AG04450 (cell line): Measurements from ENCODE around the gene AQP7. TPM values are rescaled to one million over a fixed set of nuclear protein-coding genes. Genes with fewer than 3 reads are reported as not detected.

Experiments
- CTCF ChIA-PET: fragments of 300-600, 350-600 bp; formaldehyde crosslinking; extraction: SDS; loops from one replicate; lab custom pipeline; 2022; ENCODE audit warnings: antibody characterized with exemption, inconsistent platforms; lab: Charles Lee
- POLR2A ChIA-PET: fragments of 350-600 bp; formaldehyde crosslinking; extraction: SDS; loops from one replicate; lab custom pipeline; 2021; ENCODE audit warnings: antibody characterized with exemption, inconsistent platforms; lab: Yijun Ruan, JAX
- DNase-seq: peaks from one replicate; pipeline ENCODE4 v3.0.0-alpha.2; 2011; ENCODE audit warnings: low read depth, low spot score
- H3K27ac ChIP-seq: one replicate; pipeline ENCODE4 v1.5.1; 2012; ENCODE audit warnings: low read depth, low read length, control low read depth
- H3K27me3 ChIP-seq: one replicate; pipeline ENCODE4 v1.6.0; 2012; ENCODE audit warnings: low read length; ENCODE audit not compliant: control insufficient read depth, insufficient read depth
- H3K4me3 ChIP-seq: 2 replicates; pipeline ENCODE4 v1.5.1; 2011; ENCODE audit warnings: mild to moderate bottlenecking, low read depth, low read length, control low read depth
- H3K9me3 ChIP-seq: 2 replicates; pipeline ENCODE4 v1.5.1; 2012; ENCODE audit warnings: low read length; ENCODE audit not compliant: control insufficient read depth, insufficient read depth
- polyA plus RNA-seq: library from polyadenylated mRNA; depleted of rRNA; stranded (reverse); fragments of >200 nt; gene quantifications from 2 replicates; pipeline ENCODE4 v1.2.3, GENCODE V29; 2011
- TF ChIP-seq, protein P1 (sequence below): IDR thresholded peaks from 2 replicates; pipeline ENCODE4 v1.5.1; 2011; ENCODE audit warnings: low read depth, low read length, control low read depth, inconsistent platforms

AQP7 gene
- polyA plus RNA-seq, 1 experiment: 0.11 TPM

DNA sequence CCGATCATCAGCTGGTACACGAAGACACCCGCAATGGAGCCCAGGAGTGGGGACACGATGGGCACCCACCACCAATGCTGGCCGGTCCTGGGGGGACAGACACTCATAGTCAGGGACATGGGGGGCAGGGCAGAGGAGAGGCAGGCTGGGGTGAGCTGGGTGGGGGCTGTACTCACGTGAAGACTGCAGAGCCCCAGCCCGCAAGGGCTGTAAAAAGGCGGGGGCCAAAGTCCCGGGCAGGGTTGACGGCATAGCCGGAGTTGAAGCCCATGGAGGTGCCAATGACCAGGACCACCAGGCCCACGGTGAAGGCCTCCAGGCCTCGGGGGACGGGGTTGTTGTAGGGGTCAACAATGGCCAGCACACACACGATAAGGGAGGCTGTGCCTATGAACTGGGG is 39.8 kb upstream of the AQP7 start:
- H3K27ac ChIP-seq: no peak overlapping the region
- CTCF ChIA-PET: interaction anchor here (1.4 to 4.4 kb wide), 2 partner anchors 10 to 24 kb away, joined by 4 to 48 read pairs; no protein-coding TSS in a partner anchor
- no peak overlapping the region for H3K4me3 ChIP-seq
- TF ChIP-seq, protein P1, sequence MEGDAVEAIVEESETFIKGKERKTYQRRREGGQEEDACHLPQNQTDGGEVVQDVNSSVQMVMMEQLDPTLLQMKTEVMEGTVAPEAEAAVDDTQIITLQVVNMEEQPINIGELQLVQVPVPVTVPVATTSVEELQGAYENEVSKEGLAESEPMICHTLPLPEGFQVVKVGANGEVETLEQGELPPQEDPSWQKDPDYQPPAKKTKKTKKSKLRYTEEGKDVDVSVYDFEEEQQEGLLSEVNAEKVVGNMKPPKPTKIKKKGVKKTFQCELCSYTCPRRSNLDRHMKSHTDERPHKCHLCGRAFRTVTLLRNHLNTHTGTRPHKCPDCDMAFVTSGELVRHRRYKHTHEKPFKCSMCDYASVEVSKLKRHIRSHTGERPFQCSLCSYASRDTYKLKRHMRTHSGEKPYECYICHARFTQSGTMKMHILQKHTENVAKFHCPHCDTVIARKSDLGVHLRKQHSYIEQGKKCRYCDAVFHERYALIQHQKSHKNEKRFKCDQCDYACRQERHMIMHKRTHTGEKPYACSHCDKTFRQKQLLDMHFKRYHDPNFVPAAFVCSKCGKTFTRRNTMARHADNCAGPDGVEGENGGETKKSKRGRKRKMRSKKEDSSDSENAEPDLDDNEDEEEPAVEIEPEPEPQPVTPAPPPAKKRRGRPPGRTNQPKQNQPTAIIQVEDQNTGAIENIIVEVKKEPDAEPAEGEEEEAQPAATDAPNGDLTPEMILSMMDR: no peak
- no peaks in the 10 kb centered on the region for H3K27me3 ChIP-seq
- POLR2A ChIA-PET: interaction anchor here (0.6 kb wide), 1 partner anchor 287 kb away, joined by 6 read pairs; no protein-coding TSS in a partner anchor
- no peaks in the 10 kb centered on the region for H3K9me3 ChIP-seq
- DNase-seq: no peak

DNA sequence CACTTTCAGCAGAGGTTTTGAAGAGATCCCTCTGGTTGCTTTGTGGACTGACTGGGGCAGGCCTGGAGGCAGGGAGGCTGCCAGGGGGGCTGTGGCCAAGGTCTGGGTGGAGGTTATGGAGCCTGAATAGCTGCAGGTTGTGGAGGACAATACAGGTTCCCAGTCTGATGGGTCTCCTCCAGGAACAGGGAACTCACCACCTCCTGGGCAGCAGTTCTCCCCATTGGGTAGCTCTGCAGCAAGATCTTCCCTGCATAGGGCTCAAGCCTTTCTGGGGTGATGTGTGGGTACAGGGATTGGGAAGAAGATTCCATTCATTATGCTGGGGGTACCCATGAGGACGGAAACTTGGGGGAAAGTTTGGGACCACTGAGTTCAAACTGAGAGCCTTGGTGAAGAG is 38.2 kb upstream of the AQP7 start:
- Histone ChIP-seq H3K4me3 (no peak overlapping the region), H3K27me3 (peaks cover 6% of the 10 kb centered on the region), H3K27ac (no peak overlapping the region), H3K9me3 (no peaks in the 10 kb centered on the region)
- DNase-seq: no peak
- ChIA-PET CTCF (interaction anchor here (1.0 to 4.4 kb wide), 3 partner anchors 12 to 37 kb away, joined by 4 to 48 read pairs (median 4); no protein-coding TSS in a partner anchor), POLR2A (no interaction called here)
- TF ChIP-seq, protein P1: no peak

DNA sequence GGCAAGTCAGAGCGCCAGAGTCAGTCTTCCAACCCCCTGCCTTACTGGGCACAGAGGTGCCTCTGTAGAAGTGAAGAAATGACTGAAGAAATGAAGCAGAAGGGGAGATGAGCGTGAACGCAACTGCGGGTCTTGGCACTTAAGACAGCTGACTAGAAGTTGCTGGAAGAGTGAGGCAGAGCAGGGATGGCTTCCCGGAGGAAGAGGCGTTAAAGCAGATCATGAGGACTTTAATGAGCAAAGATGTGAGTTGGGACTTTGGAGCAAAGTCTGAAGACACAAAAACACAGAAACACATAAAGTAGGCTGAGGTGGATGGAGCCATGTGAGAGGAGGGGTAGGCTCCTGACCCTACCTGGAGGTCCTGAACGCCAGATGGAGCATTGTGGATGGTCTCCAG is 37.8 kb upstream of the AQP7 start:
- Histone ChIP-seq H3K27ac (no peak overlapping the region), H3K27me3 (peaks cover 8% of the 10 kb centered on the region), H3K4me3 (no peak overlapping the region), H3K9me3 (no peaks in the 10 kb centered on the region)
- POLR2A ChIA-PET: no interaction called here
- CTCF ChIA-PET: interaction anchor here (1.6 to 4.4 kb wide), 2 partner anchors 12 to 37 kb away, joined by 4 to 48 read pairs; no protein-coding TSS in a partner anchor
- TF ChIP-seq, protein P1: no peak
- no peak for DNase-seq

DNA sequence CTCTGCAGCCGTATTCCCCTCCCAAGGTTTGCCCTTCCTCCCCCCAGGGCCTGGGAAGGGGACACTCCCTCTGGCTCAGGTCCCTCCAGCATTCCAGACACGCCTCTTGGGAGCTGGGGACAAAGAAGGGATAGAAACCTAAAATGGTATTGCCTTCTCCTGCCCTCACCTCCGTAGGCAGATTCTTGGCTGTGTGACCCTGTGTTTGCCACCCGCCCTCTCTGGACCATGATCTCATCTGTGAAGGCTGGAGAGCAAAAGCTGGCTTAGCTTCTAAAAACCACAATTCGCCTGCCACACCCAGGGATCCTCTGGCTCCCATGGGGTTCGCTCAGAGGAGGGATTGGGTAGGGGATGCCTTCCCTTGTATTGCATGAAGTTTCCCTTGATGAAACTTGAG is 37.4 kb upstream of the AQP7 start:
- ChIA-PET CTCF (interaction anchor here (4.4 kb wide), 1 partner anchor 13 kb away, joined by 48 read pairs; no protein-coding TSS in a partner anchor), POLR2A (no interaction called here)

More for the DNA sequence above, 37.4 kb upstream of the AQP7 start:
- Histone ChIP-seq H3K4me3 (no peak overlapping the region), H3K27ac (no peak overlapping the region), H3K9me3 (no peaks in the 10 kb centered on the region), H3K27me3 (peaks cover 11% of the 10 kb centered on the region)
- no peak for DNase-seq
- TF ChIP-seq, protein P1: no peak
